Tibial nerve (tissue), 4 donors: ENCODE data around the gene NALCN.

Experiments
- EP300 ChIP-seq, 2 donors: sonication (generic); formaldehyde crosslinking; IDR thresholded peaks; one replicate each; pipeline ENCODE4 v1.6.1; 2017; ENCODE audit warnings: antibody characterized with exemption in 2 of 2, mild to moderate bottlenecking in 1 of 2
- POLR2A ChIP-seq, 2 donors: fragments of 450-650 bp; IDR thresholded peaks; one replicate each; pipeline ENCODE4 v1.6.1; 2017; ENCODE audit warnings: antibody characterized with exemption in 2 of 2, mild to moderate bottlenecking in 2 of 2, moderate library complexity in 2 of 2
- TF ChIP-seq, protein P1 (sequence below), 5 experiments: fragments of 200-600 bp in 3 of 5; fragments of 450-650 bp in 2 of 5; sonication (generic) in 3 of 5; IDR thresholded peaks; one replicate each; pipeline ENCODE4 v1.5.1; 2016 to 2019; ENCODE audit warnings: antibody characterized with exemption in 5 of 5, mild to moderate bottlenecking in 3 of 5, moderate library complexity in 2 of 5

DNA sequence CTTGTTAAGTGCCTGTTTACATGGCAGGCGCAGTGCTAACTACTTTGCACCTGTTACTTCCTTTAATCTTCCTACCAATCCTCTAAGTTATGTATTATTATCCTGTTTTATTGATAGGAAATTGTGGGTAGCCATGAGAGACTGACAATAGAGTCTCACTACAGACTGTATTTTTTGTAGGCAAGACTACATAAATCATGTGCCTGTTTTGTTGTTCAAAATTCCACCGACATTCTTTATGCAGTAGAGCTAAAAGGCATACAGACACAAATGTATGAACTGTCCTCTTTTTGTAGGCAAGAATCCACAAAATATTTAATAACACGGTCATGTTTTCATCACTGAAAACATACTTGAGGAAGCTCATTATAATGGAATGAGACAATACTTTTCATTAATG is 205.5 kb downstream of the NALCN start:
- TF ChIP-seq, protein P1, sequence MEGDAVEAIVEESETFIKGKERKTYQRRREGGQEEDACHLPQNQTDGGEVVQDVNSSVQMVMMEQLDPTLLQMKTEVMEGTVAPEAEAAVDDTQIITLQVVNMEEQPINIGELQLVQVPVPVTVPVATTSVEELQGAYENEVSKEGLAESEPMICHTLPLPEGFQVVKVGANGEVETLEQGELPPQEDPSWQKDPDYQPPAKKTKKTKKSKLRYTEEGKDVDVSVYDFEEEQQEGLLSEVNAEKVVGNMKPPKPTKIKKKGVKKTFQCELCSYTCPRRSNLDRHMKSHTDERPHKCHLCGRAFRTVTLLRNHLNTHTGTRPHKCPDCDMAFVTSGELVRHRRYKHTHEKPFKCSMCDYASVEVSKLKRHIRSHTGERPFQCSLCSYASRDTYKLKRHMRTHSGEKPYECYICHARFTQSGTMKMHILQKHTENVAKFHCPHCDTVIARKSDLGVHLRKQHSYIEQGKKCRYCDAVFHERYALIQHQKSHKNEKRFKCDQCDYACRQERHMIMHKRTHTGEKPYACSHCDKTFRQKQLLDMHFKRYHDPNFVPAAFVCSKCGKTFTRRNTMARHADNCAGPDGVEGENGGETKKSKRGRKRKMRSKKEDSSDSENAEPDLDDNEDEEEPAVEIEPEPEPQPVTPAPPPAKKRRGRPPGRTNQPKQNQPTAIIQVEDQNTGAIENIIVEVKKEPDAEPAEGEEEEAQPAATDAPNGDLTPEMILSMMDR (IDR thresholded peaks at IDR 0.05) = no peak
- no peak for TF ChIP-seq POLR2A (IDR thresholded peaks at IDR 0.05)
- no peak for TF ChIP-seq EP300 (IDR thresholded peaks at IDR 0.05)
